RWPE2 (cell line): ENCODE measurements around the gene WTAP.
"Not testable (repeated sequence)": the region's sequence is repeated elsewhere in the genome, so short reads cannot be mapped to it uniquely, and the experiment has no call there.

ENCODE experiments used
- ATAC-seq: fragments of 200-7000 bp; cut with Tn5 transposase; 3 replicates; pipeline ENCODE4 v1.9.1; 2021; ENCODE audit warnings: low read depth
- DNase-seq: peaks from one replicate; pipeline ENCODE4 v3.0.0-alpha.2; 2020; ENCODE audit warnings: low spot score
- H3K27ac ChIP-seq: fragments of 450-650 bp; 2 replicates; pipeline ENCODE4 v1.5.1; 2017; ENCODE audit warnings: mild to moderate bottlenecking; ENCODE audit not compliant: poor library complexity, severe bottlenecking
- H3K27me3 ChIP-seq: fragments of 250-450 bp; sonication (Bioruptor Pico); 2 replicates; pipeline ENCODE4 v1.5.1; 2021; ENCODE audit warnings: mild to moderate bottlenecking, moderate library complexity; ENCODE audit not compliant: insufficient read depth, poor library complexity, severe bottlenecking
- H3K36me3 ChIP-seq: fragments of 250-450 bp; sonication (Bioruptor Pico); 2 replicates; pipeline ENCODE4 v1.5.1; 2020; ENCODE audit warnings: low read depth, mild to moderate bottlenecking, moderate library complexity
- H3K4me1 ChIP-seq: fragments of 250-450 bp; sonication (Bioruptor Pico); 2 replicates; pipeline ENCODE4 v1.5.1; 2021; ENCODE audit warnings: mild to moderate bottlenecking, moderate library complexity; ENCODE audit not compliant: insufficient read depth, poor library complexity, severe bottlenecking
- H3K4me3 ChIP-seq: fragments of 250-450 bp; sonication (Bioruptor Pico); 2 replicates; pipeline ENCODE4 v1.5.1; 2021; ENCODE audit warnings: mild to moderate bottlenecking, moderate library complexity; ENCODE audit not compliant: severe bottlenecking
- H3K9me3 ChIP-seq: fragments of 250-450 bp; sonication (Bioruptor Pico); 2 replicates; pipeline ENCODE4 v1.5.1; 2021; ENCODE audit warnings: mild to moderate bottlenecking, moderate library complexity; ENCODE audit not compliant: severe bottlenecking
- CTCF ChIP-seq: fragments of 450-650 bp; IDR thresholded peaks from one replicate; pipeline ENCODE4 v1.5.1; 2017; ENCODE audit warnings: mild to moderate bottlenecking, moderate library complexity; ENCODE audit not compliant: poor library complexity, severe bottlenecking

The WTAP gene

DNA sequence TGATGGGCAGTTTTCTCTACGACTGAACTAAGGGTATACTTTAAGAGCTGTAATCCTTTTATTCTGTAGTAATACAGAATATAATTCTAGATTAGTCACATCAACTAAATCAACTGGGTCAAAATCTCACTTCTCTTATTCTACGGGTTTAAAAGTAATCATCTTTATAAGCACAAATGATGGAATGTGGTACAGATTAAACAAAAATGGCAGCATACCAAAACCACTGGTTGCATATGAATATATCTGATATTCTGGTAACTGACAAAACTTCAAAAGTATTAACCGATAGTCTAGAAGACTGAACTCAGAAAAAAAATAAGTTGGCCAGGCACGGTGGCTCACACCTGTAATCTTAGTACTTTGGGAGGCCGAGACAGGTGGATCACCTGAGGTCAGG is 41.3 kb upstream of the WTAP start:
- no peaks in the 10 kb centered on the region for H3K27me3 ChIP-seq
- no peak overlapping the region for H3K27ac ChIP-seq
- no peaks in the 10 kb centered on the region for H3K9me3 ChIP-seq
- ATAC-seq (no peak), DNase-seq (no peak)
- H3K4me1 ChIP-seq, result peaks cover 5% of the 10 kb centered on the region
- H3K36me3 ChIP-seq, result peaks cover 70% of the 10 kb centered on the region
- no peak overlapping the region for H3K4me3 ChIP-seq
- TF ChIP-seq CTCF, result no peak

DNA sequence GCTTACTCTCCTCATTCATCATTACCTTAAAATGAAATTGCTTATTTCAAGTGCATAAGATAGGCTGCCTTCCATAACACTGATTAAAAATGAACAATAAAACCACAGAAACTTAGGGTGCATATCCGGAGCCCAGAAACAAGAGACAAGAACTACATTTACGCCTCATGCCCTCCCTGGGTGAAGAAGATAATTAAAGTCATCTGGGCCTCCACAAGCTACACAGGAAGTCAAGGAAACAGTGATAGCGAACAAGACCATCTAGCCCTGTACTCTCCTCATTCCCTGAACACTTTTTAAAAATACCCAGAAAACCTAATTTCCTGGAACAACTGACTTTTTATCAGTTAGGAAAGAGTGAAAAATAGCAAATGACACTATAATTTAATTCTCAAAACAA is 40.6 kb upstream of the WTAP start:
- ATAC-seq (no peak), DNase-seq (no peak)
- Histone ChIP-seq H3K4me3 (no peak overlapping the region), H3K27me3 (no peaks in the 10 kb centered on the region), H3K4me1 (peaks cover 6% of the 10 kb centered on the region), H3K36me3 (peaks cover 69% of the 10 kb centered on the region), H3K9me3 (no peaks in the 10 kb centered on the region), H3K27ac (no peak overlapping the region)
- TF ChIP-seq CTCF, result no peak

- Histone ChIP-seq H3K9me3 (no peaks in the 10 kb centered on the region), H3K27ac (no peak overlapping the region), H3K4me3 (no peak overlapping the region), H3K4me1 (peaks cover 6% of the 10 kb centered on the region), H3K36me3 (peaks cover 63% of the 10 kb centered on the region), H3K27me3 (no peaks in the 10 kb centered on the region)
- ATAC-seq, result no peak
- no peak for DNase-seq
- TF ChIP-seq CTCF, result no peak
Measured at GRCh38 chr6:159687341-159687740, 40.0 kb upstream of the WTAP start.

DNA sequence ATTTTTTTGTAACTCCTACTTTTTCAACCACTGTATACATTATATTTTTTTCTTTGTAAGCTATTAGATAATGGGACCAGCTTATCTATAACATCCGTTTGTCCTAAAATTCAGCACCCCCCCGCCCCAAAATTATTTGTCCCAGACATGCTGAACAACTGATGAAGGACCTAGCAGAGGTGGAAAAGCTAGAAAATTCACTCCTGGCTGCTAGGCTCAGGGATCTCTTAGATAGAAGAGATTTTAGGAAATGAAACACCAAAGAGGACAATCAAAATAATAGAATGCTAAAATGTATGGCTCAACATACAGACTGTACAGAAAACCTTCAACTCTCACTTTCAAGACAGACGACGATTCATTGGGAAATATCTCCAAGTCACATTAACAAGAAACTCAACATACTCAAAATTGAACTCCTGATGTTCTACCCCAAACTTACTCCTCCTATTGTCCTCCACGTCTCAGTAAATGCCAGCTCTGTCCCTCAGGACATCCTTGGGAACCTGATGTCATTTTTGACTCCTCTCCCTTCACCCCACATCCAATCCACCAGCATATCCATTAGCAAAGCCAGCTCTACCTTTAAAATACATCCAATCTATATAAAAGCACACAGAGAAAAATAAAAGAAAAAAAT is 38.9 kb upstream of the WTAP start:
- Histone ChIP-seq H3K4me1 (peaks cover 6% of the 10 kb centered on the region), H3K36me3 (peaks cover 54% of the 10 kb centered on the region), H3K9me3 (no peaks in the 10 kb centered on the region), H3K27ac (no peak overlapping the region), H3K27me3 (no peaks in the 10 kb centered on the region), H3K4me3 (no peak overlapping the region)
- DNase-seq (no peak), ATAC-seq (no peak)
- TF ChIP-seq CTCF, result no peak

DNA sequence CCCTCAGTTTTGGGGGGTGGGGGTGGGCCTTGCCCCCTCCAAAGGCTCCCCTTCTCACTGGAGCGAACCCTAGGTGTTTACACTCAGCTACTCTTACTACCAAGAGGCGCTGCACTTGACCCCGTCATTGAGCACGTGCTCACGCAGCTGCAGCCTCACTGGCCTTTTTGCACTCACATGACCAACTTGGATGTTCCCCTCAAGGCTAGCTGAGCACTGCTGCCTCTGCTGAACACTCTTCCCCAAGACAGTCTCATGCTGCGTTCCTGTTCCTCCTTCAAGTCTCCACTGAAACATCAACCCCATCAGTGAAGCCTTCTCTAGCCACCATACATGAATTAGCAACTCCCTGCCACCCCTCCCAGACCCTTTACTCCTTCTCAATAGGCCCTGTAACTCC is 38.3 kb upstream of the WTAP start:
- Histone ChIP-seq H3K27ac (no peak overlapping the region), H3K36me3 (peaks cover 48% of the 10 kb centered on the region), H3K4me3 (no peak overlapping the region), H3K9me3 (no peaks in the 10 kb centered on the region), H3K27me3 (no peaks in the 10 kb centered on the region), H3K4me1 (peaks cover 6% of the 10 kb centered on the region)
- DNase-seq (no peak), ATAC-seq (no peak)
- no peak for TF ChIP-seq CTCF

GRCh38 chr6:159690135-159690534 is 37.2 kb upstream of the WTAP start:
- not testable (repeated sequence) for H3K27ac ChIP-seq, ATAC-seq, DNase-seq, H3K9me3 ChIP-seq, H3K27me3 ChIP-seq, H3K4me3 ChIP-seq
- Histone ChIP-seq H3K36me3 (peaks cover 39% of the 10 kb centered on the region), H3K4me1 (peaks cover 11% of the 10 kb centered on the region)
